ENCODE results near the gene ANGPTL4.

DNA sequence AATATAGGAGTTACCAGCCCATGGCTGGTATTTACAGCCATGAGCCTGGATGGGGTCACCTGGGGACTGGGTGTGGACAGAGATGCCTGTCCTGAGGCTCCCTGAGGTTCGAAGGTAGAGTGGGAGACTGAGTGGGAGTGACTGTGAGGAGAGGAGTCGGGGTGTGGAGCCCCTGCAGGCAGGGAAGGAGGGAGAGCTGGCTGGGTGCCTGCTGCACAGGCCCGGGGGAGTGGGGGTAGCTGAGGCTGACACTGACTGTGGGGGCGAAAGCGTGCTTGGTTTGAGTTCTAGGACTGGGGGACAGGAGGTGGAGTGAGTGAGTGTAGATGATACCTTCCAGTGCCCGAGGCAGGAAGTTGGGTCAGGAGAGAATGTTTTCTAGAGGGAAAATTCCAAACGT lies 33.3 kb downstream of the ANGPTL4 start:
- TF ChIP-seq ZNF274 (IDR thresholded peaks at IDR 0.05; ENCODE audit: low read depth, low read length) (no peak), YY1 (IDR thresholded peaks at IDR 0.05; ENCODE audit: insufficient read depth, insufficient read length) (no peak)
